ENCODE measurements around the gene SLC27A4.

The SLC27A4 gene

DNA sequence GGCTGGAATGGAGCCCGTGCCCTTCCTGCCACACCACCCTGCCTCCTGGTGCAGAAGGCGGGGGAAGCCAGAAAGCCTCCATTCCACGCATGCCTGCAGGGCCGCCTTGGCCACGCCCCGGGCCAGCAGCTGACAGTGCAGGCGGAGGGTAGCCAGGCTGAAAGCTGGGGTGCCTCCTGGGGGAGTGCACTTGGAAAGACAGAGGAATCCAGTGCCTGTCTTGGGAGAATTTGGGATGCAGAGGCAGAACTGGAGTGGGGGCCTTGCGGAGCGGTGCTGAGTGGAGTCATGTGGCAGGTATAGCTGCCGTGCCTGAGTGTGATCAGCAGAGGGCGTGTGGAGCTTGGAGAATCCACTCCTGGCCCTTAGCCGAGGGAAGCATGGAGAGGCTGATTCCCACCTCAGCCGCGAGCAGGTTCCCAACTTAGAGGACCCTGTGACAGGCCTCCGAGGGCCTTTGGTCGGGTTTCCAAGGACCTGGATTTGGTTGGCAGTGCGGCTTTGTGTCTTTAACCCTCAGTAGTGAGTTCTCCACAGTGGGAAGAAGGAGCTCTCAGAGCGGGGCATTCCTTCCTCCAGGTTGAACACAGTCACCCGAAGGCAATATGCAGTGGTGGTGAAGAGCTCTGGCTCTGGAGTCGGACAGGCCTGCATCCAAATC is 21.8 kb downstream of the SLC27A4 start (continued):
- TF ChIP-seq ZSCAN5A (tag by site-specific recombination; IDR thresholded peaks at IDR 0.05): no peak
- TF ChIP-seq ZNF37A (tag by site-specific recombination; IDR thresholded peaks at IDR 0.05): no peak
- no peak; the same call in 1 of the 2 replicates for TF ChIP-seq ZNF394 (tag by site-specific recombination; IDR thresholded peaks at IDR 0.05; ENCODE audit: borderline replicate concordance)
- TF ChIP-seq GLIS1 (tag by site-specific recombination; IDR thresholded peaks at IDR 0.05): peak; percentile 57; the same call in 1 of the 2 replicates
- no peak for TF ChIP-seq MYNN (tag by site-specific recombination; IDR thresholded peaks at IDR 0.05; ENCODE audit: borderline replicate concordance)
- peak; percentile 35; the same call in 1 of the 2 replicates for TF ChIP-seq ZBTB20 (tag by site-specific recombination; IDR thresholded peaks at IDR 0.05)
- no peak for TF ChIP-seq ZNF311 (tag by site-specific recombination; IDR thresholded peaks at IDR 0.05; ENCODE audit: borderline replicate concordance)
- peak; percentile 83 for TF ChIP-seq ZNF600 (tag by site-specific recombination; IDR thresholded peaks at IDR 0.05)
- TF ChIP-seq ZNF837 (tag by site-specific recombination; IDR thresholded peaks at IDR 0.05): no peak
- TF ChIP-seq ZNF76 (tag by site-specific recombination; IDR thresholded peaks at IDR 0.05; ENCODE audit: borderline replicate concordance, low read depth): no peak
- TF ChIP-seq, protein P1, sequence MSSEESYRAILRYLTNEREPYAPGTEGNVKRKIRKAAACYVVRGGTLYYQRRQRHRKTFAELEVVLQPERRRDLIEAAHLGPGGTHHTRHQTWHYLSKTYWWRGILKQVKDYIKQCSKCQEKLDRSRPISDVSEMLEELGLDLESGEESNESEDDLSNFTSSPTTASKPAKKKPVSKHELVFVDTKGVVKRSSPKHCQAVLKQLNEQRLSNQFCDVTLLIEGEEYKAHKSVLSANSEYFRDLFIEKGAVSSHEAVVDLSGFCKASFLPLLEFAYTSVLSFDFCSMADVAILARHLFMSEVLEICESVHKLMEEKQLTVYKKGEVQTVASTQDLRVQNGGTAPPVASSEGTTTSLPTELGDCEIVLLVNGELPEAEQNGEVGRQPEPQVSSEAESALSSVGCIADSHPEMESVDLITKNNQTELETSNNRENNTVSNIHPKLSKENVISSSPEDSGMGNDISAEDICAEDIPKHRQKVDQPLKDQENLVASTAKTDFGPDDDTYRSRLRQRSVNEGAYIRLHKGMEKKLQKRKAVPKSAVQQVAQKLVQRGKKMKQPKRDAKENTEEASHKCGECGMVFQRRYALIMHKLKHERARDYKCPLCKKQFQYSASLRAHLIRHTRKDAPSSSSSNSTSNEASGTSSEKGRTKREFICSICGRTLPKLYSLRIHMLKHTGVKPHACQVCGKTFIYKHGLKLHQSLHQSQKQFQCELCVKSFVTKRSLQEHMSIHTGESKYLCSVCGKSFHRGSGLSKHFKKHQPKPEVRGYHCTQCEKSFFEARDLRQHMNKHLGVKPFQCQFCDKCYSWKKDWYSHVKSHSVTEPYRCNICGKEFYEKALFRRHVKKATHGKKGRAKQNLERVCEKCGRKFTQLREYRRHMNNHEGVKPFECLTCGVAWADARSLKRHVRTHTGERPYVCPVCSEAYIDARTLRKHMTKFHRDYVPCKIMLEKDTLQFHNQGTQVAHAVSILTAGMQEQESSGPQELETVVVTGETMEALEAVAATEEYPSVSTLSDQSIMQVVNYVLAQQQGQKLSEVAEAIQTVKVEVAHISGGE (tag by site-specific recombination; conservative IDR thresholded peaks at IDR 0.05; ENCODE audit: low read depth): no peak
- TF ChIP-seq ZNF341 (tag by site-specific recombination; IDR thresholded peaks at IDR 0.05; ENCODE audit: low read depth): peak; percentile 42; the same call in 1 of the 2 replicates
- TF ChIP-seq ZNF501 (tag by site-specific recombination; IDR thresholded peaks at IDR 0.05): no peak
- no peak for TF ChIP-seq ZNF214 (tag by site-specific recombination; IDR thresholded peaks at IDR 0.05; ENCODE audit: borderline replicate concordance)
- TF ChIP-seq ZBTB8A (tag by site-specific recombination; IDR thresholded peaks at IDR 0.05): 0 out of 2 replicates have a peak, but pooled peaks have one; percentile 17
- peak; percentile 58 for TF ChIP-seq KLF8 (tag by site-specific recombination; IDR thresholded peaks at IDR 0.05)
- no peak for TF ChIP-seq ZNF596 (tag by site-specific recombination; IDR thresholded peaks at IDR 0.05)
- no peak for TF ChIP-seq TCF7L2 (IDR thresholded peaks at IDR 0.05; ENCODE audit: borderline replicate concordance, low read depth, low read length)
- no peak for TF ChIP-seq ZNF121 (tag by site-specific recombination; IDR thresholded peaks at IDR 0.05)
- TF ChIP-seq ZNF513 (tag by site-specific recombination; IDR thresholded peaks at IDR 0.05): no peak
- TF ChIP-seq ZIC2 (tag by site-specific recombination; IDR thresholded peaks at IDR 0.05): no peak
- no peak for TF ChIP-seq MEIS1 (CRISPR knock-in tag; IDR thresholded peaks at IDR 0.05; ENCODE audit: borderline replicate concordance)
- TF ChIP-seq ZNF777 (tag by site-specific recombination; IDR thresholded peaks at IDR 0.05; ENCODE audit: borderline replicate concordance): no peak
- TF ChIP-seq ZNF175 (tag by site-specific recombination; IDR thresholded peaks at IDR 0.05): no peak
- 0 out of 2 replicates have a peak, but pooled peaks have one; percentile 23 for TF ChIP-seq ZNF629 (tag by site-specific recombination; IDR thresholded peaks at IDR 0.05)
- no peak for TF ChIP-seq ZNF548 (tag by site-specific recombination; IDR thresholded peaks at IDR 0.05)
- no peak for TF ChIP-seq ZNF514 (tag by site-specific recombination; IDR thresholded peaks at IDR 0.05)
- no peak for TF ChIP-seq ZNF132 (tag by site-specific recombination; IDR thresholded peaks at IDR 0.05; ENCODE audit: borderline replicate concordance)
- TF ChIP-seq ZNF623 (tag by site-specific recombination; IDR thresholded peaks at IDR 0.05): no peak
- TF ChIP-seq ZNF302 (tag by site-specific recombination; IDR thresholded peaks at IDR 0.05; ENCODE audit: low read depth): no peak
- TF ChIP-seq SP3 (tag by site-specific recombination; IDR thresholded peaks at IDR 0.05): 0 out of 2 replicates have a peak, but pooled peaks have one; percentile 24
- TF ChIP-seq ZXDB (tag by site-specific recombination; IDR thresholded peaks at IDR 0.05): 0 out of 2 replicates have a peak, but pooled peaks have one; percentile 23
- no peak for TF ChIP-seq ZNF707 (tag by site-specific recombination; IDR thresholded peaks at IDR 0.05)
- TF ChIP-seq FEZF1 (tag by site-specific recombination; IDR thresholded peaks at IDR 0.05): no peak
- no peak for TF ChIP-seq OSR2 (tag by site-specific recombination; IDR thresholded peaks at IDR 0.05)
- peak; percentile 83 for TF ChIP-seq IKZF3 (tag by site-specific recombination; IDR thresholded peaks at IDR 0.05)
- no peak for TF ChIP-seq GFI1B (tag by site-specific recombination; IDR thresholded peaks at IDR 0.05)

Data from HEK293 (cell line).